Measurements from ENCODE around the gene SLC43A1.

- TF ChIP-seq, protein P1, sequence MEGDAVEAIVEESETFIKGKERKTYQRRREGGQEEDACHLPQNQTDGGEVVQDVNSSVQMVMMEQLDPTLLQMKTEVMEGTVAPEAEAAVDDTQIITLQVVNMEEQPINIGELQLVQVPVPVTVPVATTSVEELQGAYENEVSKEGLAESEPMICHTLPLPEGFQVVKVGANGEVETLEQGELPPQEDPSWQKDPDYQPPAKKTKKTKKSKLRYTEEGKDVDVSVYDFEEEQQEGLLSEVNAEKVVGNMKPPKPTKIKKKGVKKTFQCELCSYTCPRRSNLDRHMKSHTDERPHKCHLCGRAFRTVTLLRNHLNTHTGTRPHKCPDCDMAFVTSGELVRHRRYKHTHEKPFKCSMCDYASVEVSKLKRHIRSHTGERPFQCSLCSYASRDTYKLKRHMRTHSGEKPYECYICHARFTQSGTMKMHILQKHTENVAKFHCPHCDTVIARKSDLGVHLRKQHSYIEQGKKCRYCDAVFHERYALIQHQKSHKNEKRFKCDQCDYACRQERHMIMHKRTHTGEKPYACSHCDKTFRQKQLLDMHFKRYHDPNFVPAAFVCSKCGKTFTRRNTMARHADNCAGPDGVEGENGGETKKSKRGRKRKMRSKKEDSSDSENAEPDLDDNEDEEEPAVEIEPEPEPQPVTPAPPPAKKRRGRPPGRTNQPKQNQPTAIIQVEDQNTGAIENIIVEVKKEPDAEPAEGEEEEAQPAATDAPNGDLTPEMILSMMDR (IDR thresholded peaks at IDR 0.05) = no peak
- TF ChIP-seq POLR2AphosphoS5 (IDR thresholded peaks at IDR 0.05) = no peak
- TF ChIP-seq POLR2A (IDR thresholded peaks at IDR 0.05) = no peak
- TF ChIP-seq EP300 (IDR thresholded peaks at IDR 0.05) = no peak
These were observed 30.1 kb downstream of the SLC43A1 start for GRCh38 chr11:57485217-57485990.
